ENCODE results near the gene DOK4.

DOK4 gene

GRCh38 chr16:57486858-57487834 is 853 bp upstream of the DOK4 start:
- H3K79me2 ChIP-seq (ENCODE audit: control insufficient read depth, low read length), result no peaks in the 10 kb centered on the region
- H3K4me3 ChIP-seq (ENCODE audit: low read length), result peak overlapping the region; percentile 39; the same call in 1 of the 2 replicates
- peaks cover 19% of the 10 kb centered on the region for H3K27me3 ChIP-seq (ENCODE audit: control insufficient read depth, low read length)
- TF ChIP-seq EZH2phosphoT487 (IDR thresholded peaks at IDR 0.05; ENCODE audit: borderline replicate concordance, low read length), result no peak
- TF ChIP-seq CTCF (IDR thresholded peaks at IDR 0.05; ENCODE audit: low read depth, low read length, poor library complexity, severe bottlenecking), result no peak
- H3K4me1 ChIP-seq (ENCODE audit: control insufficient read depth, low read length), result peaks cover 10% of the 10 kb centered on the region
- no peaks in the 10 kb centered on the region for H3K36me3 ChIP-seq (ENCODE audit: control insufficient read depth, low read length)
- H3F3A ChIP-seq (ENCODE audit: control insufficient read depth, insufficient read depth), result no peaks in the 10 kb centered on the region
- no peaks in the 10 kb centered on the region for H3K9me2 ChIP-seq (replicated peaks; ENCODE audit: control insufficient read depth, low read length)
- H3K27ac ChIP-seq (ENCODE audit: low read depth, low read length), result no peak overlapping the region
- H3K9me3 ChIP-seq (ENCODE audit: control insufficient read depth, insufficient read depth, low read length), result no peaks in the 10 kb centered on the region
- no peaks in the 10 kb centered on the region for H4K20me1 ChIP-seq (ENCODE audit: control insufficient read depth, insufficient read depth, low read depth, low read length)
- H3K4me2 ChIP-seq (ENCODE audit: low read length), result peak overlapping the region; percentile 44

GRCh38 chr16:57485091-57485915 is 990 bp downstream of the DOK4 start:
- Histone ChIP-seq H3K4me3 (ENCODE audit: low read length) (peak overlapping the region; percentile 67), H3K79me2 (ENCODE audit: control insufficient read depth, low read length) (no peaks in the 10 kb centered on the region), H3K4me1 (ENCODE audit: control insufficient read depth, low read length) (peaks cover 10% of the 10 kb centered on the region), H3K27ac (ENCODE audit: low read depth, low read length) (no peak overlapping the region), H3K9me2 (replicated peaks; ENCODE audit: control insufficient read depth, low read length) (no peaks in the 10 kb centered on the region), H3K27me3 (ENCODE audit: control insufficient read depth, low read length) (peaks cover 19% of the 10 kb centered on the region), H3F3A (ENCODE audit: control insufficient read depth, insufficient read depth) (no peaks in the 10 kb centered on the region), H3K4me2 (ENCODE audit: low read length) (peak overlapping the region; percentile 75), H3K9me3 (ENCODE audit: control insufficient read depth, insufficient read depth, low read length) (no peaks in the 10 kb centered on the region), H3K36me3 (ENCODE audit: control insufficient read depth, low read length) (no peaks in the 10 kb centered on the region), H4K20me1 (ENCODE audit: control insufficient read depth, insufficient read depth, low read depth, low read length) (no peaks in the 10 kb centered on the region)
- TF ChIP-seq EZH2phosphoT487 (IDR thresholded peaks at IDR 0.05; ENCODE audit: borderline replicate concordance, low read length) (no peak), CTCF (IDR thresholded peaks at IDR 0.05; ENCODE audit: low read depth, low read length, poor library complexity, severe bottlenecking) (no peak)

- Histone ChIP-seq H3K79me2 (ENCODE audit: control insufficient read depth, low read length) (no peaks in the 10 kb centered on the region), H3K27me3 (ENCODE audit: control insufficient read depth, low read length) (peaks cover 19% of the 10 kb centered on the region), H3K4me2 (ENCODE audit: low read length) (no peak overlapping the region), H3K4me3 (ENCODE audit: low read length) (no peak overlapping the region), H3K9me2 (replicated peaks; ENCODE audit: control insufficient read depth, low read length) (no peaks in the 10 kb centered on the region), H3F3A (ENCODE audit: control insufficient read depth, insufficient read depth) (no peaks in the 10 kb centered on the region), H3K4me1 (ENCODE audit: control insufficient read depth, low read length) (peaks cover 10% of the 10 kb centered on the region), H4K20me1 (ENCODE audit: control insufficient read depth, insufficient read depth, low read depth, low read length) (no peaks in the 10 kb centered on the region), H3K9me3 (ENCODE audit: control insufficient read depth, insufficient read depth, low read length) (no peaks in the 10 kb centered on the region), H3K27ac (ENCODE audit: low read depth, low read length) (no peak overlapping the region), H3K36me3 (ENCODE audit: control insufficient read depth, low read length) (no peaks in the 10 kb centered on the region)
- no peak for TF ChIP-seq CTCF (IDR thresholded peaks at IDR 0.05; ENCODE audit: low read depth, low read length, poor library complexity, severe bottlenecking)
- no peak for TF ChIP-seq EZH2phosphoT487 (IDR thresholded peaks at IDR 0.05; ENCODE audit: borderline replicate concordance, low read length)
Measured at GRCh38 chr16:57484515-57485005, 1.7 kb downstream of the DOK4 start.

Measured in DOHH2 (cell line).